T-cell (primary cell): ENCODE measurements around the gene TPBGL. TPM values are rescaled to one million over a fixed set of nuclear protein-coding genes. Genes with fewer than 3 reads are reported as not detected.

Experiments
- ATAC-seq, 4 experiments: fragments of 200-7000 bp in 3 of 4; fragments of 150-1000 bp in 1 of 4; cut with Tn5 transposase; replicated peaks in 1 of 4; 1 replicate in 3 of 4; 2 replicates in 1 of 4; pipeline ENCODE4 v1.10.0; 2021; ENCODE audit warnings: moderate library complexity in 3 of 4, mild to moderate bottlenecking in 2 of 4, moderate number of reproducible peaks in 1 of 4
- CTCF ChIA-PET, 2 donors: fragments of 300-600 bp; sonication (Branson Sonifier 250); formaldehyde crosslinking; loops; one replicate each; lab custom pipeline; 2022; ENCODE audit warnings: antibody characterized with exemption in 2 of 2; lab: Charles Lee
- POLR2A ChIA-PET, 2 donors: fragments of 300-600 bp; sonication (Branson Sonifier 250); formaldehyde crosslinking; loops; one replicate each; lab custom pipeline; 2022; ENCODE audit warnings: antibody characterized with exemption in 2 of 2; lab: Charles Lee
- DNase-seq, 35 experiments: peaks; one replicate each; pipeline versions ENCODE4 v3.0.0 to v3.0.0-alpha.2; 2013 to 2023
- H3K27ac ChIP-seq: one replicate; pipeline ENCODE4 v1.5.1; 2013; ENCODE audit warnings: low read length
- H3K27me3 ChIP-seq, 2 experiments: replicated peaks in 1 of 2; 1 replicate in 1 of 2; 2 replicates in 1 of 2; pipeline versions ENCODE4 v1.6.1 to v1.7.0; 2013; ENCODE audit warnings: low read length in 1 of 2, mixed read lengths in 1 of 2; ENCODE audit not compliant: control insufficient read depth in 2 of 2, insufficient read depth in 2 of 2; ENCODE audit errors: extremely low read depth in 1 of 2
- H3K36me3 ChIP-seq, 2 donors: 1 replicate in 1 of 2; 2 replicates in 1 of 2; pipeline versions ENCODE4 v1.6.1 to v1.7.0; 2013; ENCODE audit warnings: low read length in 1 of 2; ENCODE audit not compliant: control insufficient read depth in 2 of 2, insufficient read depth in 1 of 2; ENCODE audit errors: extremely low read depth in 1 of 2
- H3K4me1 ChIP-seq, 2 experiments: 1 replicate in 1 of 2; 2 replicates in 1 of 2; pipeline versions ENCODE4 v1.6.1 to v1.7.0; 2013; ENCODE audit warnings: low read length in 2 of 2, mixed read lengths in 1 of 2; ENCODE audit not compliant: insufficient read depth in 2 of 2, control insufficient read depth in 1 of 2; ENCODE audit errors: extremely low read depth in 1 of 2
- H3K4me3 ChIP-seq, 2 donors: 1 replicate in 1 of 2; 2 replicates in 1 of 2; pipeline versions ENCODE4 v1.5.1 to v1.7.0; 2013; ENCODE audit warnings: mild to moderate bottlenecking in 2 of 2, low read length in 1 of 2, moderate library complexity in 1 of 2; ENCODE audit not compliant: control insufficient read depth in 1 of 2; ENCODE audit errors: extremely low read depth in 1 of 2
- H3K9me3 ChIP-seq: 2 replicates; pipeline ENCODE4 v1.7.0; 2013
- H3K27ac Mint-ChIP-seq, 2 donors: one replicate each; pipeline ENCODE4 v1.8.0; 2020 to 2021; ENCODE audit warnings: mild to moderate bottlenecking in 2 of 2, mixed read lengths in 2 of 2
- H3K27me3 Mint-ChIP-seq, 2 donors: one replicate each; pipeline ENCODE4 v1.8.0; 2021 to 2022; ENCODE audit warnings: mixed read lengths in 2 of 2
- H3K36me3 Mint-ChIP-seq: one replicate; pipeline ENCODE4 v1.8.0; 2021; ENCODE audit warnings: mixed read lengths
- H3K4me1 Mint-ChIP-seq, 3 donors: one replicate each; pipeline ENCODE4 v1.8.0; 2020 to 2022; ENCODE audit warnings: mixed read lengths in 3 of 3, mild to moderate bottlenecking in 1 of 3
- H3K4me3 Mint-ChIP-seq, 3 donors: one replicate each; pipeline ENCODE4 v1.8.0; 2020 to 2022; ENCODE audit warnings: mild to moderate bottlenecking in 3 of 3, mixed read lengths in 3 of 3, moderate library complexity in 3 of 3
- H3K9me3 Mint-ChIP-seq, 3 donors: one replicate each; pipeline ENCODE4 v1.8.0; 2020 to 2022; ENCODE audit warnings: mixed read lengths in 3 of 3
- WGBS: methylation state at CpG from one replicate; pipeline ENCODE4 v1.1.5; 2013; ENCODE audit warnings: missing lambda C conversion rate; ENCODE audit not compliant: insufficient coverage; 5-methylcytosine and 5-hydroxymethylcytosine counted together
- total RNA-seq, 35 experiments: library from RNA in 6 of 35; stranded (reverse) in 6 of 35; fragments of 120-200 nt in 1 of 35; gene quantifications; one replicate each; pipeline versions ENCODE4 v1.2.1 to v1.2.4 and lab custom pipeline; 2013 to 2026

Gene TPBGL
- total RNA-seq, 5 donors from 2014 or later (not counting 1 experiment from before 2014, with no cell fraction given): 0.13 to 0.59 (median 0.47) TPM

DNA sequence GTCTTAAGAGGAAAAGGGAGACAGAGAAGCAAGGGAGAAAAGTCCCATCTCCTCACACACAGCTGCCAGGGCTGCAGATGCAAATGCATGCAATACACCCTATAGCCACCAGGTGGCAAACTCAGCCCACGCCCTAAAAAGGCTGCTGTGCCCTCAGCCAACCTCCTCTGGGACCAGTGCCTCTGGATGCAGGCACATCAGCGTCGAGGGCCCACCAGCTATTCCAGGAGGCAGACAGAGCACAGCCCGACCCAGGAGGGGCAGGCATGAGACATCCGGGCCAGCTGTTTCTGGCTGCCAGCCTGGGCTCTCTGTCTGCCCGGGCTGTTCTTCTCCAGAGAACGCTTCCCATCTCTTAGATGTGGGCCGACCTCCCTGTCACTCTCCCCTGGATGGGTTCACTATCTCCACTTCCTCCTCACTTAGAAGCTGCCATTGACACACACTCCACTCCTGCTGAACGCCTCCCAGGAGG lies 39.7 kb downstream of the TPBGL start:
- Mint-ChIP-seq H3K9me3 (no peaks in the 10 kb centered on the region), H3K27me3 (no peaks in the 10 kb centered on the region), H3K4me3 (peak overlapping the region in 1 of 3 donors; percentile 49), H3K36me3 (peaks cover 20% of the 10 kb centered on the region), H3K27ac (peak overlapping the region; percentile 91 to 95), H3K4me1 (peaks cover 41 to 51% (median 45%) of the 10 kb centered on the region in 3 donors)
- Histone ChIP-seq H3K4me3 (no peak overlapping the region), H3K9me3 (no peaks in the 10 kb centered on the region), H3K4me1 (peaks cover 27 to 49% of the 10 kb centered on the region in 2 experiments), H3K27ac (no peak overlapping the region), H3K27me3 (no peaks in the 10 kb centered on the region), H3K36me3 (peaks cover 16 to 45% of the 10 kb centered on the region in 2 donors)
- ATAC-seq (peak; percentile 26 to 54 (median 34)), DNase-seq (peak; percentile 41 to 88 (median 68))
- WGBS: 0% methylated on average over 3 of the region's 9 CpGs
- ChIA-PET CTCF (interaction anchor here (0.5 to 3.0 kb wide), 18 partner anchors 9 to 847 kb away, joined by 3 to 38 read pairs (median 5); no protein-coding TSS in a partner anchor), POLR2A (no interaction called here)

DNA sequence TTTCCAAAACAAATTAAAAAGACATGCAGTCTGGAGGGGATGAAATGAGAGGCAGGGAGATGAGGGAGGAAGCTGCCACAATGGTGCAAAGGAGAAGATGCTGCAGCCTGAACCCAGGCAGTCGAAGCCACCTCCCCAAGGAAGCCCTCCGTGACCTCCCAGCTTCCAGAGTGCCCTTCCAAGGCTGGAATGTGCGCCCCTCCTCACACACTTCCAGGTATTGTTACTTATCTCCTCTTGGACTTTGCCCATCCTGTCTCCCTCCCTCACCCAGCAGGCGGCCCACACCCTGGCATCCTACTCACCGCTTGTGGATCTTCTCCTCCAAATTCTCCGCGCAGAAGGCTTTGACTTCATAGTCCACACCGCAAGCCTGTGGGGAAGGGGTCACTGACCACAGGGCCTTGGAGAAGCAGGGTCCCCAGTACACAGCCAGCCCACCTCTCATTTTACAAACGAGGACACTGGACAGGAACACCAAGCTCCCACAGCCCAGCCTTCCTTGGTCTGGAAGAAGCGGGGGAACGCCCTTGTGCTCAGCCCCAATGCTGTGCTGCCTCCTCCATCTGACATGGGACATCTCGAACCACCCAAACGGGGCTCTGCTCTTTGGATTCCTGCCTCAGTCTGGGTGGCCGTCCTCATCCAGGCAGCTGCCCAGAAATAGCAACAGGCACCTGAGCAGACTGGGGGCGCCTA lies 40.3 kb downstream of the TPBGL start:
- CTCF ChIA-PET: interaction anchor here (0.6 to 3.0 kb wide), 14 partner anchors 9 to 137 kb away, joined by 3 to 38 read pairs (median 6); no protein-coding TSS in a partner anchor

DNA sequence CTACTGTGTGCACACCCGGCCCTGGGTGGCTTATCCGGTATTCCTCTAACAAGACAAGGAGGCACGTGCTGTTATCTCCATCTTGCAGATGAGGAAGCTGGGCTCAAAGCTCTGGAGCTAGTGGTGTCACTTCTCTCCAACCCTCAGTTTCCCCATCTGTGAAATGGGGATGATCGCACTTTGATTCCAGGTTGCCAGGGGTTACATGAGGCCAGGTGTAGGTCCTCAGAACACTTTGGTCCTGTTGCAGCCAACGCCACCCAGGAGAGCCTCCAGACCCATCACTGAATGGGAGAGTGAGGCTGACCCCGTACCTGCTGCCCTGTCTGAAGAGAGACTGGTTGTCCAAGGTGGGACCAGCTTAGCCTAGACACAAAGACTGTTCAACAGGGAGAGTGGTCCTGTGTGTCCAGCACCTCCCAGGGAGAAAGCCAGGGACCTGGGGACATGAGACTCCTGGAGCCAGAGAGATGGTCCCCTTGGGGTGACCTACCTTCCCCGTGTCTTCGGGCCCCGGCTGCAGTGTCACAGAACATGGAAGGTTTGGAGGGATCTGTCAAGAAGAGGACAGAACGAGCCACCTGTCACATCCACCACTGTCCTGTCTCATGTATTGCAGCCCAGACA lies 41.0 kb downstream of the TPBGL start:
- Histone ChIP-seq H3K4me3 (no peak overlapping the region), H3K36me3 (peaks cover 16 to 50% of the 10 kb centered on the region in 2 donors), H3K4me1 (peaks cover 14 to 38% of the 10 kb centered on the region in 2 experiments), H3K9me3 (no peaks in the 10 kb centered on the region), H3K27ac (no peak overlapping the region), H3K27me3 (no peaks in the 10 kb centered on the region)
- 76% methylated on average over 7 of the region's 10 CpGs for WGBS
- Mint-ChIP-seq H3K27me3 (no peaks in the 10 kb centered on the region), H3K4me3 (no peak overlapping the region), H3K4me1 (peaks cover 28 to 37% (median 32%) of the 10 kb centered on the region in 3 donors), H3K27ac (peak overlapping the region; percentile 66 to 78), H3K9me3 (no peaks in the 10 kb centered on the region), H3K36me3 (peaks cover 20% of the 10 kb centered on the region)
- DNase-seq (no peak), ATAC-seq (no peak)
- ChIA-PET POLR2A (interaction anchor here in 1 of 2 donors (0.6 kb wide), 1 partner anchor 104 kb away, joined by 4 read pairs; no protein-coding TSS in a partner anchor), CTCF (interaction anchor here (0.6 to 3.0 kb wide), 4 partner anchors 8 to 103 kb away, joined by 3 to 38 read pairs (median 12); no protein-coding TSS in a partner anchor)

More for the DNA sequence above, 40.3 kb downstream of the TPBGL start:
- Mint-ChIP-seq H3K27ac (peak overlapping the region; percentile 57 to 78), H3K27me3 (no peaks in the 10 kb centered on the region), H3K4me3 (no peak overlapping the region), H3K9me3 (no peaks in the 10 kb centered on the region), H3K36me3 (peaks cover 20% of the 10 kb centered on the region), H3K4me1 (peaks cover 34 to 44% (median 39%) of the 10 kb centered on the region in 3 donors)
- Histone ChIP-seq H3K4me1 (peaks cover 20 to 44% of the 10 kb centered on the region in 2 experiments), H3K36me3 (peaks cover 16 to 48% of the 10 kb centered on the region in 2 donors), H3K27ac (no peak overlapping the region), H3K9me3 (no peaks in the 10 kb centered on the region), H3K27me3 (no peaks in the 10 kb centered on the region), H3K4me3 (no peak overlapping the region)
- ATAC-seq: no peak
- WGBS: 93% methylated on average over 10 of the region's 15 CpGs
- POLR2A ChIA-PET: interaction anchor here in 1 of 2 donors (0.6 kb wide), 1 partner anchor 104 kb away, joined by 4 read pairs; no protein-coding TSS in a partner anchor
- DNase-seq: no peak

DNA sequence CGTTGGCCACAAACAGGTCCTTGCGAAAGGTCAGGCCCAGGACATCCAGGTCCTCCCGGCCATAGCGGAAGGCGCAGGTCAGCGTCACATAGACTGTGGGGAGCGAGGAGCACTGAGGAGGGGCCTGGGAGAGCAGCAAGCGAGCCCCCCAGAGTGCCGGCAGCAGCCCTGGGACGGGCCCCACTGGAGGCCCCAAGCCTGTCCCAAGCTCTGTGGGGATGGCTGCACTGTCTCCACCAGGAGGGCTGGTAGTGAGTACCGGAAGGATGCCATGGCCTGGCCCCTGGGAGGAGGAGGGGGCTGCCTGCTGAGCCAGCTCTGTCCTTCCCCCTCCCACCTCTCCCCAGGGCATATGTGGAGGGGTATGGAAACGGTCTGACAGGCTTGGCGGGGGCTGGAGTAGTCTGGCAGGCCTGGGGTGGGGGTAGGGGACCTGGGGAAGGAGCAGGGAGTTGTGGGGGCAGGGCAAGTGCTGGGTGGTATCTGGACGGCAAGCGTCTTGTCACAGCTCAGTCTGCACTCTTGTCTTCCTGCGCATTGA lies 42.9 kb downstream of the TPBGL start:
- CTCF ChIA-PET: no interaction called here
- POLR2A ChIA-PET: interaction anchor here in 1 of 2 donors (0.6 kb wide), 1 partner anchor 47 kb away, joined by 3 read pairs; no protein-coding TSS in a partner anchor
- H3K27ac Mint-ChIP-seq: peak overlapping the region in 1 of 2 donors; percentile 28
- Histone ChIP-seq H3K4me3 (no peak overlapping the region), H3K9me3 (no peaks in the 10 kb centered on the region), H3K4me1 (peaks cover under 1 to 19% of the 10 kb centered on the region in 2 experiments), H3K27ac (no peak overlapping the region), H3K36me3 (peaks cover 18 to 46% of the 10 kb centered on the region in 2 donors), H3K27me3 (no peaks in the 10 kb centered on the region)
- ATAC-seq: no peak
- peaks cover 15% of the 10 kb centered on the region for H3K36me3 Mint-ChIP-seq
- H3K4me1 Mint-ChIP-seq: peaks cover 13 to 23% (median 17%) of the 10 kb centered on the region in 3 donors
- H3K9me3 Mint-ChIP-seq: no peaks in the 10 kb centered on the region
- WGBS: 100% methylated on average over 10 of the region's 16 CpGs
- no peak overlapping the region for H3K4me3 Mint-ChIP-seq
- DNase-seq: no peak
- H3K27me3 Mint-ChIP-seq: no peaks in the 10 kb centered on the region

DNA sequence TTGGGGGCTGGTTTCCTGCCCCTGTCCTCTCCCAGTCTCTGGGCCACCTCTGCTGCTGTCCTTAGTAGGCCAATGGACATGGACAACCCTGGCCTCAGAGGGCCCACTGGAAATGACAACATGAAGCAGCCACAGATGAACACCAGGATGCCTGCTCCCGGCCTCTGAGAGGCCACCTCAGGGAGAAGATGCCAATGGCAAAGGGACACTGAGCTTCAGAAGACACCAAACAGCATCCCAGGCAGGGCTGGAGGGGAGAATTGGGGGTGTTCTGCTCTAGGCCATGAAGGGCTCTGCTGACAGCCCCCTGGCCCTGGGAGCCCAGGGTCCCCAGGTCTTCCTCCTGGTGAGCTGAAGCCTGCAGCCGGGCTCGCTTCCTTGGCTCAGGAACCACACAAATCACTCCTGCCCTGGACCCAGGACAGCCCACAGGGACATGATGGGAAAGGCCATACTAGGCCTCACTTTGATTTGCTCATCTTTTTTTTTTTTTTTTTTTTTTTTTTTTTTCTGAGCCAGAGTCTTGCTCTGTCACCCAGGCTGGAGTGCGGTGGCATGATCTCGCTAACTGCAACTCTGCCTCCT lies 45.3 kb downstream of the TPBGL start:
- Mint-ChIP-seq H3K27ac (no peak overlapping the region), H3K4me1 (peaks cover 0 to 10% (median 5%) of the 10 kb centered on the region in 3 donors), H3K36me3 (peaks cover 7% of the 10 kb centered on the region), H3K4me3 (no peak overlapping the region), H3K9me3 (no peaks in the 10 kb centered on the region), H3K27me3 (no peaks in the 10 kb centered on the region)
- Histone ChIP-seq H3K27ac (no peak overlapping the region), H3K4me3 (no peak overlapping the region), H3K9me3 (no peaks in the 10 kb centered on the region), H3K36me3 (peaks cover 33 to 40% of the 10 kb centered on the region in 2 donors), H3K4me1 (no peaks in the 10 kb centered on the region), H3K27me3 (no peaks in the 10 kb centered on the region)
- CTCF ChIA-PET: interaction anchor here in 1 of 2 donors (0.7 kb wide), 1 partner anchor 9 kb away, joined by 3 read pairs; no protein-coding TSS in a partner anchor
- DNase-seq (no peak), ATAC-seq (no peak)
- WGBS: 90% methylated on average over 3 of the region's 5 CpGs
- POLR2A ChIA-PET: interaction anchor here in 1 of 2 donors (0.7 kb wide), 1 partner anchor 274 kb away, joined by 10 read pairs; no protein-coding TSS in a partner anchor
